OCI-LY3 (cell line): ENCODE data around the gene CECR2.

Source experiments
- H2AFZ ChIP-seq: fragments of 200-600, 300-600 bp; shearing (Covaris generic); 2 replicates; pipeline ENCODE4 v1.6.0; 2014; ENCODE audit warnings: antibody characterized with exemption, low read depth, low read length
- H3K27ac ChIP-seq: fragments of 200-600, 300-600 bp; sonication (generic); 2 replicates; pipeline ENCODE4 v1.5.1; 2014; ENCODE audit warnings: mild to moderate bottlenecking, low read length, moderate library complexity, mixed read lengths
- H3K27me3 ChIP-seq: fragments of 200-600, 300-600 bp; sonication (generic); 2 replicates; pipeline ENCODE4 v1.6.1; 2014; ENCODE audit warnings: low read depth, low read length, mixed read lengths
- H3K36me3 ChIP-seq: fragments of 200-600, 300-600 bp; sonication (generic); replicated peaks from 2 replicates; pipeline ENCODE3; 2014; ENCODE audit warnings: low read depth, low read length, mixed read lengths
- H3K4me1 ChIP-seq: fragments of 300-600, 200-600 bp; sonication (generic); 2 replicates; pipeline ENCODE4 v1.6.1; 2014; ENCODE audit warnings: low read length, mixed read lengths
- H3K4me2 ChIP-seq: fragments of 200-600, 300-600 bp; sonication (generic); 2 replicates; pipeline ENCODE4 v1.6.1; 2014; ENCODE audit warnings: low read length, mixed read lengths
- H3K4me3 ChIP-seq: fragments of 300-600, 200-600 bp; sonication (generic); 2 replicates; pipeline ENCODE4 v1.5.1; 2014; ENCODE audit warnings: antibody characterized with exemption, mild to moderate bottlenecking, low read length, moderate library complexity
- H3K79me2 ChIP-seq: fragments of 300-600, 200-600 bp; shearing (Covaris generic); 2 replicates; pipeline ENCODE4 v1.6.1; 2014; ENCODE audit warnings: mild to moderate bottlenecking, low read length, mixed read lengths
- H3K9ac ChIP-seq: fragments of 300-600, 200-600 bp; shearing (Covaris generic); 2 replicates; pipeline ENCODE4 v1.6.0; 2014; ENCODE audit warnings: mild to moderate bottlenecking, low read length, moderate library complexity
- H3K9me3 ChIP-seq: fragments of 200-600, 300-600 bp; shearing (Covaris generic); 2 replicates; pipeline ENCODE4 v1.6.1; 2014; ENCODE audit warnings: low read length, mixed read lengths; ENCODE audit not compliant: insufficient read depth
- H4K20me1 ChIP-seq: fragments of 200-600, 300-600 bp; sonication (generic); 2 replicates; pipeline ENCODE4 v1.6.1; 2016; ENCODE audit warnings: low read length, mixed read lengths; ENCODE audit not compliant: insufficient read depth
- CTCF ChIP-seq: fragments of 200-600, 300-600 bp; sonication (generic); IDR thresholded peaks from 2 replicates; pipeline ENCODE4 v1.5.1; 2014; ENCODE audit warnings: antibody characterized with exemption, low read length, low read depth
- EZH2phosphoT487 ChIP-seq: fragments of 200-600 bp; shearing (Covaris generic); IDR thresholded peaks from 2 replicates; pipeline ENCODE4 v1.6.1; 2018; ENCODE audit warnings: antibody characterized with exemption, mixed run types, low read depth

Gene CECR2

GRCh38 chr22:17337639-17338038 is 31.6 kb upstream of the CECR2 start:
- H3K36me3 ChIP-seq, result no peaks in the 10 kb centered on the region
- H3K27ac ChIP-seq, result no peak overlapping the region
- H3K79me2 ChIP-seq, result no peaks in the 10 kb centered on the region
- H3K9me3 ChIP-seq, result no peaks in the 10 kb centered on the region
- H3K4me1 ChIP-seq, result peaks cover 20% of the 10 kb centered on the region
- H4K20me1 ChIP-seq, result no peaks in the 10 kb centered on the region
- no peak overlapping the region for H3K9ac ChIP-seq
- H2AFZ ChIP-seq, result no peak overlapping the region
- TF ChIP-seq CTCF (no peak), EZH2phosphoT487 (no peak)
- H3K4me2 ChIP-seq, result no peak overlapping the region
- H3K4me3 ChIP-seq, result no peak overlapping the region
- peaks cover 11% of the 10 kb centered on the region; the same call in 1 of the 2 replicates for H3K27me3 ChIP-seq

- no peaks in the 10 kb centered on the region for H3K79me2 ChIP-seq
These were observed 30.1 kb upstream of the CECR2 start for GRCh38 chr22:17339095-17339693.

GRCh38 chr22:17342361-17342760 is 26.9 kb upstream of the CECR2 start:
- peaks cover 11% of the 10 kb centered on the region; the same call in 1 of the 2 replicates for H3K27me3 ChIP-seq
- no peak overlapping the region for H3K9ac ChIP-seq
- H3K9me3 ChIP-seq, result no peaks in the 10 kb centered on the region
- no peaks in the 10 kb centered on the region for H3K36me3 ChIP-seq
- no peak overlapping the region; the same call in 1 of the 2 replicates for H2AFZ ChIP-seq
- no peak for TF ChIP-seq EZH2phosphoT487
- TF ChIP-seq CTCF, result no peak
- H3K4me3 ChIP-seq, result no peak overlapping the region
- H4K20me1 ChIP-seq, result no peaks in the 10 kb centered on the region
- H3K79me2 ChIP-seq, result no peaks in the 10 kb centered on the region
- peaks cover 5% of the 10 kb centered on the region; the same call in 1 of the 2 replicates for H3K4me1 ChIP-seq
- H3K27ac ChIP-seq, result no peak overlapping the region
- no peak overlapping the region for H3K4me2 ChIP-seq

More at GRCh38 chr22:17339095-17339693, 30.1 kb upstream of the CECR2 start:
- no peak overlapping the region for H3K4me3 ChIP-seq
- no peaks in the 10 kb centered on the region for H4K20me1 ChIP-seq
- no peaks in the 10 kb centered on the region for H3K9me3 ChIP-seq
- no peak overlapping the region for H2AFZ ChIP-seq
- no peak overlapping the region for H3K9ac ChIP-seq
- H3K4me2 ChIP-seq, result no peak overlapping the region
- TF ChIP-seq CTCF, result no peak
- TF ChIP-seq EZH2phosphoT487, result no peak
- H3K4me1 ChIP-seq, result peaks cover 20% of the 10 kb centered on the region
- peaks cover 11% of the 10 kb centered on the region; the same call in 1 of the 2 replicates for H3K27me3 ChIP-seq
- H3K36me3 ChIP-seq, result no peaks in the 10 kb centered on the region
- H3K27ac ChIP-seq, result no peak overlapping the region

GRCh38 chr22:17343766-17344165 is 25.5 kb upstream of the CECR2 start:
- Histone ChIP-seq H3K79me2 (no peaks in the 10 kb centered on the region), H3K9me3 (no peaks in the 10 kb centered on the region), H3K27ac (no peak overlapping the region), H3K4me2 (no peak overlapping the region), H3K27me3 (peaks cover 10% of the 10 kb centered on the region; the same call in 1 of the 2 replicates), H3K4me1 (peaks cover 5% of the 10 kb centered on the region; the same call in 1 of the 2 replicates), H4K20me1 (no peaks in the 10 kb centered on the region), H3K9ac (no peak overlapping the region), H3K4me3 (no peak overlapping the region), H3K36me3 (no peaks in the 10 kb centered on the region), H2AFZ (no peak overlapping the region)
- TF ChIP-seq CTCF (no peak), EZH2phosphoT487 (no peak)
